ENCODE measurements around the gene PCDHGA7. TPM values are rescaled to one million over a fixed set of nuclear protein-coding genes. Genes with fewer than 3 reads are reported as not detected.
"Not testable (repeated sequence)": the region's sequence is repeated elsewhere in the genome, so short reads cannot be mapped to it uniquely, and the experiment has no call there.

PCDHGA7 gene
- total and polyA plus RNA-seq, 10 donors = 0.18 to 5.4 (median 2.0) TPM

DNA sequence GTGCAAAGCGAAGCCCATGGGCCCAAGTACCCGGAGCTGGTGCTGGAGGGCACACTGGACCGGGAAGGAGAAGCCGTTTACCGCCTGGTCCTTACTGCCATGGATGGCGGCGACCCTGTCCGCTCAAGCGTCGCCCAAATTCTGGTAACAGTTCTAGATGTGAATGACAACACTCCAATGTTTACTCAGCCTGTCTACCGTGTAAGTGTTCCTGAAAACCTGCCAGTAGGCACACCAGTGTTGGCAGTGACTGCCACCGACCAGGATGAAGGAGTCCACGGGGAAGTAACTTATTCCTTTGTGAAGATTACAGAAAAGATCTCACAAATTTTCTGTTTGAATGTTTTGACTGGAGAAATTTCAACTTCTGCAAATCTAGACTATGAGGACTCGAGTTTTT is 7.9 kb upstream of the PCDHGA7 start:
- Histone ChIP-seq H3K9me3 (peaks cover 0 to 100% (median 98%) of the 10 kb centered on the region in 8 donors), H3K27me3 (replicated peaks in 1 of 7) (peaks cover 0 to 79% (median 10%) of the 10 kb centered on the region in 7 donors), H3K27ac (no peak overlapping the region), H3K4me1 (no peaks in the 10 kb centered on the region), H3K36me3 (no peaks in the 10 kb centered on the region), H3K4me3 (peak overlapping the region in 1 of 8 donors; percentile 55)
- TF ChIP-seq POLR2A (IDR thresholded peaks at IDR 0.05) = no peak
- TF ChIP-seq, protein P1, sequence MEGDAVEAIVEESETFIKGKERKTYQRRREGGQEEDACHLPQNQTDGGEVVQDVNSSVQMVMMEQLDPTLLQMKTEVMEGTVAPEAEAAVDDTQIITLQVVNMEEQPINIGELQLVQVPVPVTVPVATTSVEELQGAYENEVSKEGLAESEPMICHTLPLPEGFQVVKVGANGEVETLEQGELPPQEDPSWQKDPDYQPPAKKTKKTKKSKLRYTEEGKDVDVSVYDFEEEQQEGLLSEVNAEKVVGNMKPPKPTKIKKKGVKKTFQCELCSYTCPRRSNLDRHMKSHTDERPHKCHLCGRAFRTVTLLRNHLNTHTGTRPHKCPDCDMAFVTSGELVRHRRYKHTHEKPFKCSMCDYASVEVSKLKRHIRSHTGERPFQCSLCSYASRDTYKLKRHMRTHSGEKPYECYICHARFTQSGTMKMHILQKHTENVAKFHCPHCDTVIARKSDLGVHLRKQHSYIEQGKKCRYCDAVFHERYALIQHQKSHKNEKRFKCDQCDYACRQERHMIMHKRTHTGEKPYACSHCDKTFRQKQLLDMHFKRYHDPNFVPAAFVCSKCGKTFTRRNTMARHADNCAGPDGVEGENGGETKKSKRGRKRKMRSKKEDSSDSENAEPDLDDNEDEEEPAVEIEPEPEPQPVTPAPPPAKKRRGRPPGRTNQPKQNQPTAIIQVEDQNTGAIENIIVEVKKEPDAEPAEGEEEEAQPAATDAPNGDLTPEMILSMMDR (IDR thresholded peaks at IDR 0.05 in 8 of 11, conservative IDR thresholded peaks at IDR 0.05 in 3 of 11) = no peak
- TF ChIP-seq POLR2AphosphoS5 (IDR thresholded peaks at IDR 0.05) = no peak
- 51 to 66% (median 56%) methylated on average over 14 of the region's 14 CpGs for WGBS, 5 donors
- intact Hi-C loops (cut with DNase I; ENCODE audit: low total_unique reads) = no loop called here
- no peak for DNase-seq

- Histone ChIP-seq H3K9me3 (peaks cover 0 to 100% (median 98%) of the 10 kb centered on the region in 8 donors), H3K27me3 (replicated peaks in 1 of 7) (peaks cover 0 to 75% (median 7%) of the 10 kb centered on the region in 7 donors)
- WGBS, 5 donors = 29 to 57% (median 52%) methylated on average over 10 to 43 of the region's 48 CpGs
- H3K36me3 ChIP-seq; intact Hi-C loops (cut with DNase I; ENCODE audit: low total_unique reads); H3K4me3 ChIP-seq; DNase-seq; H3K27ac ChIP-seq; H3K4me1 ChIP-seq: not testable (repeated sequence)
Observed at GRCh38 chr5:141375444-141376155, 6.9 kb upstream of the PCDHGA7 start.

DNA sequence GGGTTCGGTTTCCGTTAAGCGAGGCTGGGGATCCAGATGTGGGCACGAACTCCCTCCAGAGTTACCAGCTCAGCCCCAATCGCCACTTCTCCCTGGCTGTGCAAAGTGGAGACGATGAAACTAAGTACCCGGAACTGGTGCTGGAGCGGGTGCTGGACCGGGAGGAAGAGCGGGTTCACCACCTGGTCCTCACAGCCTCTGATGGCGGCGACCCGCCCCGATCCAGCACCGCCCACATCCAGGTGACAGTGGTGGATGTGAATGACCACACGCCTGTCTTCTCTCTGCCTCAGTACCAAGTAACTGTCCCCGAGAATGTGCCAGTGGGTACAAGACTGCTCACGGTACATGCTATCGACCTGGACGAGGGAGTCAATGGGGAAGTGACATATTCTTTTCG is 803 bp downstream of the PCDHGA7 start:
- Histone ChIP-seq H3K4me1 (no peaks in the 10 kb centered on the region), H3K9me3 (peaks cover 0 to 98% (median 96%) of the 10 kb centered on the region in 8 donors), H3K27ac (no peak overlapping the region), H3K36me3 (no peaks in the 10 kb centered on the region), H3K4me3 (peak overlapping the region in 2 of 8 donors; percentile 19 to 44), H3K27me3 (replicated peaks in 1 of 7) (peaks cover 0 to 78% (median 20%) of the 10 kb centered on the region in 7 donors)
- TF ChIP-seq POLR2AphosphoS5 (IDR thresholded peaks at IDR 0.05) (no peak), POLR2A (IDR thresholded peaks at IDR 0.05) (no peak)
- TF ChIP-seq, protein P1 (IDR thresholded peaks at IDR 0.05 in 8 of 11, conservative IDR thresholded peaks at IDR 0.05 in 3 of 11) = no peak
- intact Hi-C loops (cut with DNase I; ENCODE audit: low total_unique reads) = no loop called here
- no peak for DNase-seq
- WGBS, 5 donors = 34 to 47% (median 41%) methylated on average over 13 to 21 of the region's 21 CpGs

GRCh38 chr5:141384471-141385267 is 2.1 kb downstream of the PCDHGA7 start:
- intact Hi-C loops (cut with DNase I; ENCODE audit: low total_unique reads) = no loop called here
- no peak overlapping the region for H3K27ac ChIP-seq
- H3K27me3 ChIP-seq (replicated peaks in 1 of 7) = peaks cover 0 to 90% (median 25%) of the 10 kb centered on the region in 7 donors
- DNase-seq = no peak
- H3K4me1 ChIP-seq = no peaks in the 10 kb centered on the region
- WGBS, 5 donors = 45 to 60% (median 52%) methylated on average over 26 to 43 of the region's 43 CpGs
- H3K36me3 ChIP-seq = peaks cover 0 to 5% (median 0%) of the 10 kb centered on the region in 6 donors
- H3K4me3 ChIP-seq = no peak overlapping the region
- TF ChIP-seq POLR2AphosphoS5 (IDR thresholded peaks at IDR 0.05) (no peak), POLR2A (IDR thresholded peaks at IDR 0.05) (no peak)
- TF ChIP-seq, protein P1 (IDR thresholded peaks at IDR 0.05 in 8 of 11, conservative IDR thresholded peaks at IDR 0.05 in 3 of 11) = no peak
- peaks cover 0 to 98% (median 96%) of the 10 kb centered on the region in 8 donors for H3K9me3 ChIP-seq

Data from spleen (tissue), 11 donors.